Activated CD4-positive, CD25-positive, alpha-beta regulatory T cell treated with anti-CD3 and anti-CD28 coated beads, Interleukin-2, amount 50 U/mL, for 24 hours (primary cell): ENCODE results near the gene BAD.
"Not testable (repeated sequence)": the region's sequence is repeated elsewhere in the genome, so short reads cannot be mapped to it uniquely, and the experiment has no call there.

Experiments
- ATAC-seq, 2 donors: fragments of 150-1000 bp; cut with Tn5 transposase; one replicate each; pipeline ENCODE4 v1.10.0; 2021; ENCODE audit warnings: mild to moderate bottlenecking in 1 of 2, moderate library complexity in 1 of 2

Gene BAD

DNA sequence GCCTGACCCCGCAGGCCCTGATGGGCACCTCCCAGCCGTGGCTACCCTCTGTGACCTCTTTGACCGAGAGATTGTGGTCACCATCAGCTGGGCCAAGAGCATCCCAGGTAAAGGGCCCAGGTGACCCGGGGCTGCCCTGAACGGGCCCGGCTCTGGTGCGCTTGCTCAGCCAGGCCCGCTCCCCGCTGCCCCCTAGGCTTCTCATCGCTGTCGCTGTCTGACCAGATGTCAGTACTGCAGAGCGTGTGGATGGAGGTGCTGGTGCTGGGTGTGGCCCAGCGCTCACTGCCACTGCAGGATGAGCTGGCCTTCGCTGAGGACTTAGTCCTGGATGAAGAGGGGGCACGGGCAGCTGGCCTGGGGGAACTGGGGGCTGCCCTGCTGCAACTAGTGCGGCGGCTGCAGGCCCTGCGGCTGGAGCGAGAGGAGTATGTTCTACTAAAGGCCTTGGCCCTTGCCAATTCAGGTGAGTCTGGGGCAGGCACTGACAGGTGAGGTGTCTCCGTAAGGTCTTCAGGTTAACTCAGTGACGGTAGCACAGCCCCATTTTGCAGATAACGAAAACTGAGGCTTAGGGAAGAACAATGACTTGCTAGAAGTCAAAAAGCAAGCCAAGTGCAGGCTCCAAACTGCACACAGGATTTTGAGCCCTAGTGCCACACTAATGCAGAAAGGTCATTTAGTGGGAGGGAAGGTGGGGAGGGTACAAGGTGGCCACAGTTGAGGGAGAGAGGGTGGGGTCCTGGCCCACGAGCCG lies 30.5 kb upstream of the BAD start:
- no peak for ATAC-seq

DNA sequence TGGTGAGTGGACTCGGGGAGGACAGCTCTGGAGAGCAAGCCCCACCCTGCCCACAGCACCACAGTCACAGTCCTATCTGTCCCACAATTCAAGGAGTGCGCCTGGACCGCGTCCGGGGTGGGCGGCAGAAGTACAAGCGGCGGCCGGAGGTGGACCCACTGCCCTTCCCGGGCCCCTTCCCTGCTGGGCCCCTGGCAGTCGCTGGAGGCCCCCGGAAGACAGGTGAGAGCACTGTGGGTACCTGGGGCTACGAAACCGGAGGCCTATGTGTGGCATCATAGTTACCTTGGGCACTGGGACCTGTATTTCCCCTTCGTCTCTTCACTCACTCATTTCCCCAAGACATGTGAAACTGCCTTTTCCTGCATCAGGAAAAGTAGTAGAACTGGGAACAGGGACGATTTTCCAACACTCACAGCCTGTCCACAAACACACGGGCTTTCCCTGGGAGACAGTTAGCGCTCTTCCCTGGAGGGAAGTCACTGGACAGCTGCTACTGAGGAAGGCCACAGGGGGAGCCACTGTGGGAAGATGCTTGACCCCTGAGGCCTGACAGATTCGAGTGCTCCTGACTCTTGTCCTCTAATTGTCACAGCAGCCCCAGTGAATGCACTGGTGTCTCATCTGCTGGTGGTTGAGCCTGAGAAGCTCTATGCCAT lies 29.8 kb upstream of the BAD start:
- ATAC-seq, result no peak

DNA sequence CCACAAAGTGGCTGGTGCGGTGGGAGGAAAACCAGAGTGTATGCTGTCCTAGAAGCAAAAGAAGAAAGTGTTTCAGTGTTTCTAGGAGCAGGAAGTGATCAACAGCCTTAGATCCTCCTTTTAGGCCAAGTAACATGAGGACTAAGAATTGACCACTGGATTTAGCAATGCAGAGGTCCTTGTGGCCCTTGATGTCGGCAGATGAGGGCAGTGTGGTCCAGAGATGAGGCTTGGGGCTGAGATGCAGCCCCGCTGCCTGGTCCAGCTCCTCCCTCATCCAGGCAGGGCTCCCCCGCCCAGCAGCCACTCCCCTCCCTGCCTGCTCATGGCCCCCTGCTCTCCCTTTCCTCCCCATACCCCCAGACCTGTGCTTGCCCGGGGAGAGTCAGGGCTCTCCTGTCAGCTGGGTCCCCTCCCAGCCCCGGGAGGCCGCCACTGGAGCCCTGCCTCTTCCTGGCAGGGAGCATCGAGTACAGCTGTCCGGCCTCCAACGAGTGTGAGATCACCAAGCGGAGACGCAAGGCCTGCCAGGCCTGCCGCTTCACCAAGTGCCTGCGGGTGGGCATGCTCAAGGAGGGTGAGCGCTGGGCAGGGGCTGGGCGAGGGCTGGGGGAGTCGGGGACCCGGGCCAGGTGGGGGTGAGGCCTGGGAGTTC lies 29.2 kb upstream of the BAD start:
- no peak for ATAC-seq

DNA sequence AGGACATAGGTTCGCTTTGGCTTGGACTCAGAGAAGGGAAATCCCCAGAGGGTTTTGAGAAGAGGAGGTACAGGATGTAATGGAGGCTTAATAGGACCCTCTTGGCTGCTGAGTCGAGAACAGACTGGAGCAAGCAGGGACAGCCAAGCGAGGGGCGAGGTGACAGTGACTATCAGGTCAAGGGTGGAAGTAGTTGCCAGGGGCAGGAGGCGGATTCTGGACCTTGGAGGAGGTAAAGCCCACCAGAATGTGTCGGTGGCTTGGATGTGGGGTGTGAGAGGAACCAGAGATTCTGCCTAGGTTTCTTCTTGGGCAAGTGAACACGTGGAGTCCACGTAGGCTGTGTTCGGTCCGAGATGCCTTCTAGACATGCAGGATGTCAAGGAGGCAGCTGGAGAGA lies 28.5 kb upstream of the BAD start:
- ATAC-seq, result no peak

DNA sequence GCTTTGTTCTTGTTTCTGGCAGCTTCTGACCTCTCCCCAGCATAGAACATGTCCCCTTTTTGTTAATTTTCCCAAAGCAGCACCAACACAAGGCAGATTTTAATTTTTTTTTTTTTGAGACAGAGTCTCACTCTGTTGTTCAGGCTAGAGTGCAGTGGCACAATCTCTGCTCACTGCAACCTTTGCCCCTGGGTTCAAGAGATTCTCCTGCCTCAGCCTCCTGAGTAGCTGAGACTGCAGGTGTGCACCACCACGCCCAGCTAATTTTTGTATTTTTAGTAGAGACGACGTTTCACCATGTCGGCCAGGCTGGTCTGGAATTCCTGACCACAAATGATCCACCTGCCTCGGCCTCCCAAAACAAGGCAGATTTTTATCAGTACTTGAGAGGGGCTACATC lies 23.3 kb upstream of the BAD start:
- ATAC-seq, result not testable (repeated sequence)

DNA sequence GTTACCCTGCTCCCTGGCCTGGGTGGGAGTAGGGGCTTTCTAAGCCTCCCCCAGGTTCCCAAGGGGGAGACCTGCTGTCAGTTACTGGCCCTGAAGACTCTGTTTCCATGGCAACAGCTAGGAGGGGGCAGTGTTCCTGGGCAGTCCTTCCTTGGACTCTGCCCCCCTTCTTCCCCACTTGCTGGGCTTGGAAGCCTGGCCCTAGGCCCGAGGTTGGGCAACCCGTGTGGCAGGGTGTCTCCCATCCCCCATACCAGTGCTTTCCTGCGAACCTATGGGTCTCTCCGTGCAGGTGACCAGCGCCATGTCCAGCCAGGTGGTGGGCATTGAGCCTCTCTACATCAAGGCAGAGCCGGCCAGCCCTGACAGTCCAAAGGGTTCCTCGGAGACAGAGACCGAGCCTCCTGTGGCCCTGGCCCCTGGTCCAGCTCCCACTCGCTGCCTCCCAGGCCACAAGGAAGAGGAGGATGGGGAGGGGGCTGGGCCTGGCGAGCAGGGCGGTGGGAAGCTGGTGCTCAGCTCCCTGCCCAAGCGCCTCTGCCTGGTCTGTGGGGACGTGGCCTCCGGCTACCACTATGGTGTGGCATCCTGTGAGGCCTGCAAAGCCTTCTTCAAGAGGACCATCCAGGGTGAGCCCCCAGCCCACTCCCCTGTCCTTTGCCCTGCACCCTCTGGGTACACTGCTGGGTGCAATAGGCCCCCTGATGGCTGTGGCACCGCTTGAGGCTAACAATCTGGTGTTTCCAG lies 22.6 kb upstream of the BAD start:
- no peak for ATAC-seq

DNA sequence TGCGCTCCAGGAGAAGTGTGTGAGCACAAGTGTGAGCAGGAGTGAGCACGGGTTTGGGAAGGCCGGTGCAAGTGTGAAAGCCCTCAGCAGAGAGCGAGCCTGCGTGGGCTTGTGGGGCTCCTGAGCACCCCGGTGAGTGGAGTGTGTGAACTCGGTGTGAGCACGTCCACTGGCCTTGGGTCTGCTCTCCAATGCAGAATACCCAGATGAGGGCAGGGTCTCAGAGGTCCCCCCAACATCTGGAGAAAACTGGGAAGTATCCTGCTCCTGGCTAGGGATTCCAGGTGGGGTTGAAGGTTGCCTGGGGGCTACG lies 22.1 kb upstream of the BAD start:
- no peak for ATAC-seq

DNA sequence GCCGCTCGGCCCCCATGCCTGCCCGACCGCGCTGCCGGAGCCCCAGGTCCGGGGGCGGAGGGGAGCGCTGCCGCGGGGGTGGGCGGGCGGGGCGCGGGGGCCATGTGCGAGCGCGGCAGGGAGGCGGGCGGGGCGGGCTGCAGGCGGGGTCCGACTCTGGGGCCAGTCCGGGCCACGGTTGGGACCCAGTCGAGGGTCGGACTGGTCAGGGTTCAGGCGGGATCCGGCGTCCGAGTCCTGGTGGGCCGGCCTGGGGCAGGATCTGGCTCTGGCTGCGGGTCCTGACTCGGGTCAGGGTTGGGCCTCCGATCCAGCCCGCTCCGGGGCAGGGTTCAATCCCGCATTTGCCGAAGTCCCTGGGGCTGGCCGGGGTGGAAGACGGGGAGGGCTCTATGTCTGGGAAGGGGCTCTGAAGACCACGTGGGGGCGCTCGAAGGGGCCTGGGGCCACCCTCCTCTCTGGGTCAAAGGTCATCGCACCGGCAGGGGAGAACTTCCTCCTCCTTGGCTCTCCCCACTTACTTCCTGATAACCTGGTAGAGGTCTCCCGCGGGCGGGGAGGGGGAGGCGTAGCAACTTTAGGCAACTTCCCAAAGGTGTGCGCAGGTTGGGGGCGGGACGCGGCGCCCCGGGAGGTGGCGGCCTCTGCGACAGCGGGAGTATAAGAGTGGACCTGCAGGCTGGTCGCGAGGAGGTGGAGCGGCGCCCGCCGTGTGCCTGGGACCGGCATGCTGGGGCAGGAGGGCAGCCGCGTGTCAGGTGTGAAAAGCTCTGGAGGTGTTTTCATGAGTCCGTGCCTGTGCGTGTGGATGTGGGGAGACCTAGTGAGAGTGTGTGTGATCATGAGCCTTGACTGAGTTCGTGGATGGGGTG lies 21.5 kb upstream of the BAD start:
- peak; percentile 21 to 25 for ATAC-seq

DNA sequence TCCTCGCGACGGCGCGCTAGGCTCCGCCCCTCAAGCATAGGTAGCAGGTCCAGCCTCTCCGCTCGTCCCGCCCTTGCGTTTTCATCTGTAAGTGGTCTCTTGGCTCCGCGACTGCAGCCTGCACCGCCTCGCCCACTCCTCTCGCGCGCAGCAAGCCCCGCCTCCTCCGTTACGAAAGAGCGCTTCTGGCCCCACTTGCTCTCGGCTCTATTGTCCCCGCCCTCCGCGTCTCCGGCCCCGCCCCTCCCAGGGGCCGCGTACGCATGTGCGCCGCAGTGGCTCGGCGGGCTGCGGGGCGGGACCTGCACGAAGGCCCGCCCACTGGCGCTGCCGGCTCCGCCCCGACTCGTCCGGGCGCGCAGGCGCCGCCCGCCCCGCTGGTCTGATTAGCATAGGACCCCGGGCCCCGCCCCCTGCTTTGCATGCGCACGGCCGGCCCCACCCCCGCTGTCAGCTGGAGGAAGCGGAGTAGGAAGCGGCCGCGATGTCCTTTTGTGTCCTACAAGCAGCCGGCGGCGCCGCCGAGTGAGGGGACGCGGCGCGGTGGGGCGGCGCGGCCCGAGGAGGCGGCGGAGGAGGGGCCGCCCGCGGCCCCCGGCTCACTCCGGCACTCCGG lies 20.7 kb upstream of the BAD start, which contains the start of gene ESRRA:
ESRRA (plus strand) TSS at position 450 of the 616 bp plus-strand sequence. CDS start 1,656 bp downstream, outside the sequence.
- peak; percentile 77 for ATAC-seq

DNA sequence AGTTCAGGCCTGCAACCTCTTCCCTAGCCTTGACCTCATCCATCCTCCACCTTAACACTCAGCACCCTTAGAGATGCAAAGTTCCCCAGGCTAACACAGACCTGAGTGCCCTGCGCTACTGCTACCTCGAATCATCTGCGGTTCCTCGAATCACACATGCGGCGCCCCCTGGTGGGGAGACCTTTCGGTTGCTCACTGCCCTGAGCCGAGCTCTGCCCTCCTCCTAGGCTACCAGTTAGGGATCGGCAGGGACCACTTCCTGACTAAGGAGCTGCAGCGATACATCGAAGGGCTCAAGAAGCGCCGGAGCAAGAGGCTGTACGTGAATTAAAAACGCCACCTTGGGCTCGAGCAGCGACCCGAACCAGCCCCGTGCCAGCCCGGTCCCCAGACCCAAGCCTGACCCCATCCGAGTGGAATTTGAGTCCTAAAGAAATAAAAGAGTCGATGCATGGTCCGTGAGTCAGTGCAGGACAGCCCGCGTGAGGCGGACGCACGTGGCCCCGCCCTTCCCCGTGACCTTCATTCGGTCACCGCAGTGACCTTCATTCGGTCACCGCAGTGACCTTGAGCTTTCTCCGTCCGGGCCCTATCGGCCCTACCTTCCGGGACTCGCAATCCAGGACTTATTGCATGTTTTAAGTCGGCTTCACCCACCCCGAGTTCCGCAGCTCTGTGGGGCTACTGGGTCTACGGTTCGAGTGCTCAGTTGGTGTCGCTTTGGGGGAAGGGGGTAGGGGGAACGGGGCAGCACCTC lies 20.0 kb upstream of the BAD start:
- peak; percentile 44 to 49 for ATAC-seq

DNA sequence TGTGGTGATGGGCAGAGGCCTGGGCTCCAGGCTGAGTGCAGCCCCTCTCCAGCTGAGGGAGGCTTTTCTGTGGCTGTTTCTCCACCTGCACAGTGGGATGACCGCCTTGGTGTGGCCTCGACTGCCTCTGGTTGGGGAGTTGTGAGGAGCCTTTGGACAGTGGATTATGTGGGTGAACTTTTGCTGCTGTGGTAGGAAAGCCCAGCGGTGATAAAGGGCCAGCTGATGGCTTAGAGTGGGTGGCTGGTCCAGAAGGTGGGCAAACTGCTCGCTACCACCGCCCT lies 19.5 kb upstream of the BAD start:
- ATAC-seq, result no peak

DNA sequence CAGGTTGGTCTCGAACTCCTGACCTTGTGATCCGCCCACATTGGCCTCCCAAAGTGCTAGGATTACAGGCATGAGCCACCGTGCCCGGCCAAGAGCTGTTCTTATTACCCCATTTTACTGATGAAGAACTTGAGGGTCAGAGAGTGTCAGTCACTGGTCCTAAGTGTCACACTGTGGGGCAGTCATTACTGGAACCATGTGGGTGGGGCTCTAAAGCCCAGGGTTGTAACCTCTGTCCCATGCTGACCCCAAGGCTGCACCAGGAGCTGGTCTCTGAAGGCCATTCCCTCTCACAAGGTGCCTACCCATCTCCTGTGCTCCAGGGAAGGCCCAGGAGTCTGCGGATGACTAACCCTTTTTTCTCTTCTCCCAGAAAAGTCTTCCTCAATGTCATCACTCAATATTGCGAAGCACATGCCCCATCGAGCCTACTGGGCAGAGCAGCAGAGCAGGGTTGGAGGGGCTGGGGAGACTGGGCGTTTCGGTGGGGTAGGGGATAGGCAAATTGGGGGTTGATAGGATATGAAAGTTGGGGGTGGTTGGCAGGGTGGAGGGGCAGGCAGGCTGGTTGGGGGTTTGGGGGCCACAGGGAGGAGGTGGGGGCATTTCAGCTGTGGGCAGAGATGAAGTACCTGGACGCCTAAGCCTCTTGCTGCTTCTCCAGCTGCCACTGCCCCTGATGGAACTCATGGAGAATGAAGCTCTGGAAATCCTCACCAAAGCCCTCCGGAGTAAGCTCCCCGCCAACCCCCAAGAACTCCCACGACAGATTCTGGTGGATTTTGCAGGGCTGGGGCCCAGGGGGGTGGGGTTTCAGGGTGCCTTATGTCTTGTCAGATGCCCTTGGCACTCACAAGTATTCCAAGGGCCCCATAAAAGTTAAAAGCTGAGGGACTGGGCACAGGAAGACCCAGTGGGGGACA lies 18.9 kb upstream of the BAD start:
- no peak for ATAC-seq

DNA sequence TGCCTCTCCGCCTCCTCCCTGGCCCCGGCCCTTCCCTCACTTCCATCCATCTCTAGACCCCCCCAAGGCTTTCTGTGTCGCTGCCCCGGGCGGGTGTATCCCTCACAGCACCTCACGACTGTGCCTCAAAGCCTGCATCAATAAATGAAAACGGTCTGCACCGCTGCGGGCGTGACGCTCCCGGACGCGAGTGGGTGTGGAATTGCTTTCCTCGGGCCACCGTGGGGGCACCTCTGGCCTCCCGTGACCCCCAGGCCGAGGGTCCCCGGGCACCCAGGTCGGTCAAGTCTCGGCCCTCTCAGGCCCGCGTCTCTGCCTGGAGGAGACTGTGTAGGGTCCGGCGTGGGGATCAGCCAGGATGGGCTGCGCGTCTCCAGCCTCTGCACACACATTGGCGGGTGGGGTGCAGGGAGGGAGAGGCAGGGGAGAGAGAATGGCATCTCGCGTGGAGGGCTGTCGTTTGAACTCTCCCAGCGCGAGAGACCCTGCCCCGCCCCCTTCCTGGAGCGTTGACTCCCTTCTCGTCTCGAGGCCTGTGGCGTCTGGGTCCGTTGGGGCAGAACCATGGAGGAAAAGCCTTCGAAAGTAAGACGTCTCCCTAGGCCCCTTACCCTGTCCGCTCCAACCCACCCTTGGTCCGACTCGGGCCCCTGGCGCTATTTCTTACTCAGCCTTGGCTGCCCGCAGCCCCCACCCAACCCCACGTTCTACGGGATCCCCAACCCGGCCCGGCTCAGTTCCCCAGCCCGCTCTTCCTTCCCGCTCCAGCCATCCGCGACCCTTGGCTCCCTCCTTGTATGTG lies 15.6 kb upstream of the BAD start, which contains the start of gene CATSPERZ:
CATSPERZ (plus strand) TSS at position 512 of the 802 bp plus-strand sequence; CDS start at position 565, 53 bp downstream.
- no peak for ATAC-seq

DNA sequence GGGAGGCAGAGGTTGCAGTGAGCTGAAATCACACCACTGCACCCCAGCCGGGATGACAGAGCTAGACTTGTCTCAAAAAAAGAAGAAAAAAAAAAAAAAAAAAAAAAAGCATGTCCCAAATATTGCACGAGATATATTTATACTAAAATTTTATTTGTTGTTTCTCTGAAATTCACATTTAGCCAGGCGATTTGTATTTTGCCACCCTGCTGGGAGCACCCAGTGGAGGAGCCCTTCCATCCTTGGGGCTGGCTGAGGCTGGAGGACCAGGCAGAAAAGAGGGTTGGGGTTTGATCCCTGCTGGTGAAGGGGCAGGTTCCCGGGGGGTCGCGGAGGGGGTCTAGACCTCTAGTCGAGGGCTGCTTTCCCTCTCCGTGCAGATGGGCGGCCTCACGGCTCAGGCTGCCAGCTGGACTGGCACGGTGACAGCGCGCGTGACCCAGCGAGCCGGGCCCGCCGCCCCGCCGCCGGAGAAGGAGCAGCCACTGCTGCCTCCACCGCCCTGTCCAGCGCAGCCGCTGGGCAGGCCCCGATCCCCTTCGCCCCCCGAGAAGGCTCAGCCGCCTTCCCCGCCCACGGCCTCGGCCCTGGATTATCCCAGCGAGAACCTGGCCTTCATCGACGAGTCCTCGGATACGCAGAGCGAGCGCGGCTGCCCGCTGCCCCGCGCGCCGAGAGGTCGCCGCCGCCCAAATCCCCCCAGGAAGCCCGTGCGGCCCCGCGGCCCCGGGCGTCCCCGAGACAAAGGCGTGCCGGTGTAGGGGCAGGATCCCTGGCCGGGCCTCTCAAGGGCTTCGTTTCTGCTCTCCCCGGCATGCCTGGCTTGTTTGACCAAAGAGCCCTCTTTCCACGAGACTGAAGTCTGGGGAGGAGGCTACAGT lies 14.7 kb upstream of the BAD start:
- no peak for ATAC-seq

DNA sequence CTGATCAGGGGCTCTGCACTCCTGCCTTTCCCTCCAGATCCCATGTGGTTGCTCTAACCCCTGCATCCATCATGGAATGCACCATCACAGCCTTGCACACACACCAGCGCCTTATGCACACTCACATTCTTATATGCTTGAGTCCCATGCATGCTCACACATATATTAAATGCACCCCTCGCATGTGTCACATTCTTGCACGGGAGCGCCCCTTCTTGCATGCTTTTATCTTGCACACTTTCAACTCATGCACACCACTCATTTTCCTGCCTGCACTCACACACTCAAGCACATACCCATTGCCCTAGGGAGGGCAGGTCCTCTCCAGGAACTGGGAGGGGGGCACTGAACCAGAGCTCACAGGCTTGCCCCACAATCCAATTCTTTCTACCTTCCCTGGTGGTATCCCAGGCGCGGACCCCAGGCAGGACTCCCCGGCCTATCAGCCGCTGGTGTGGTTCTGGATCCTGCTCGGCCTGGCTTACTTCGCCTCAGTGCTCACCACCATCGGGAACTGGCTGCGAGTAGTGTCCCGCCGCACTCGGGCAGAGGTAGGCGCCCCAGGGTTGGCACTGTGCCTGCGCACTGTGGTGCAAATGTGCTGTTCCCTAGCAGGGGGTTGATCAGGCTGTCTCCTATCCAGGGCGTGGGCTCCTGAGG lies 13.4 kb upstream of the BAD start:
- no peak for ATAC-seq

DNA sequence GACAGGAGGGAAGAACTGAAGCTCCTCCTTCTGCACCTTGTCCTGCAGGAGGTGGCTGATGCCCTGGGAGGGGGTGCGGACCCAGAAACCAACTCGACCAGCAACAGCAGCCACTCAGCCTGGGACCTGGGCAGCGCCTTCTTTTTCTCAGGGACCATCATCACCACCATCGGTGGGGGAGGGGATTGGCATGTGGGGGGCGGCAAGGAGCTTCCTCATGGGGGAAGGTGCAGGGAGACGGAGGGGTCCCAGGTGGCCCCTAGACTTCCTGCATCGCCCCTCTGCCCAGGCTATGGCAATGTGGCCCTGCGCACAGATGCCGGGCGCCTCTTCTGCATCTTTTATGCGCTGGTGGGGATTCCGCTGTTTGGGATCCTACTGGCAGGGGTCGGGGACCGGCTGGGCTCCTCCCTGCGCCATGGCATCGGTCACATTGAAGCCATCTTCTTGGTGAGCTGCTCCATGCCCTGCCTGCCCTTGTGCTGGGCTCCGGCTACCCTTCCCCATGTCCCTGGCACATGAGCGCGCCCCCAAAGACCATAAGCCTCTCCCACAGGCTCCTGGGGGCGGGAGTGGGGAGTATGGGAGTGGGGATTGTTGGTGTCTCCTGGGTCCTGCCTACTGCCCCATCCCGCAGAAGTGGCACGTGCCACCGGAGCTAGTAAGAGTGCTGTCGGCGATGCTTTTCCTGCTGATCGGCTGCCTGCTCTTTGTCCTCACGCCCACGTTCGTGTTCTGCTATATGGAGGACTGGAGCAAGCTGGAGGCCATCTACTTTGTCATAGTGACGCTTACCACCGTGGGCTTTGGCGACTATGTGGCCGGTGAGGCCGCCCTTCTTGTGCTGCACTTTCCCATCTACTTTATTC lies 12.6 kb upstream of the BAD start:
- ATAC-seq, result no peak

DNA sequence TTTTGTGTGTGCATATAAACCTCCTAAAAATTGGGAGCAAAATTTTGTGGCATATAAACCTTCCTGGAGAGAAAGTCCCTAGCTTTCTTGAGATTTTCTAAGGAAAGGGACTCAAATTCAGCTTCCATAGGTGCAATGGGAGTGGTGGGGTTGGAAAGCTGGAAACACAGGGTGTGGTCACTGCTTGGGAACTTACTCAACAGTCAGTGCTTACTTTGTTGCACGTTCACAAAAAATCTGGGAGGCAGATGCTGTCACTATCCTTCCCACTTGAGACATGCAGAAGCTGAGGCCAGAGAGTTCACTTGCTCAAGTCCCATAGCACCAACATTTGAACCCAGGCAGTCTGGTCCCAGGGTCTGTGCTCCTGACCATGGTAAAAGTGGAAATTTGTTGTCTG lies 11.8 kb upstream of the BAD start:
- ATAC-seq, result no peak
